Stimulated activated CD8-positive, alpha-beta memory T cell treated with anti-CD3 and anti-CD28 coated beads, Interleukin-7, amount 100 ng/mL, for 48 hours (primary cell): ENCODE data around the gene KCTD11.

Source experiments
- DNase-seq, 2 donors: peaks; one replicate each; pipeline ENCODE4 v3.0.0-alpha.2; 2020; ENCODE audit warnings: low read depth in 1 of 2; ENCODE audit errors: extremely low read depth in 1 of 2

KCTD11 gene

GRCh38 chr17:7374353-7374752, 22.4 kb downstream of the KCTD11 start:
- DNase-seq, result no peak

- DNase-seq, result no peak
These were observed 27.2 kb downstream of the KCTD11 start for GRCh38 chr17:7379134-7379533.

- DNase-seq, result no peak
These were observed 28.4 kb downstream of the KCTD11 start for GRCh38 chr17:7380321-7380720.

GRCh38 chr17:7380855-7381683, 29.1 kb downstream of the KCTD11 start, which contains the start of gene TNK1:
Gene TNK1, plus strand, starts transcription at chr17:7381089. Its CDS starts 1,838 bp downstream, at chr17:7382927.
- DNase-seq, result no peak

- no peak for DNase-seq
These were observed 30.9 kb downstream of the KCTD11 start for GRCh38 chr17:7382901-7383300.

GRCh38 chr17:7383371-7383741, 31.4 kb downstream of the KCTD11 start:
- DNase-seq, result no peak

GRCh38 chr17:7383742-7384488, 32.0 kb downstream of the KCTD11 start:
- DNase-seq, result peak; percentile 54 to 62

GRCh38 chr17:7384489-7385081, 32.6 kb downstream of the KCTD11 start:
- DNase-seq, result no peak

- DNase-seq, result no peak
These were observed 36.9 kb downstream of the KCTD11 start for GRCh38 chr17:7388856-7389255.

- no peak for DNase-seq
These were observed 38.3 kb downstream of the KCTD11 start for GRCh38 chr17:7389924-7390910.

GRCh38 chr17:7391307-7391706, 39.3 kb downstream of the KCTD11 start:
- DNase-seq, result no peak

GRCh38 chr17:7392696-7393612, 41.0 kb downstream of the KCTD11 start:
- no peak for DNase-seq

- peak in 1 of 2 donors; percentile 42 for DNase-seq
These were observed 41.9 kb downstream of the KCTD11 start for GRCh38 chr17:7393613-7394451.

GRCh38 chr17:7394452-7395191, 42.7 kb downstream of the KCTD11 start, which contains the start of gene PLSCR3:
Gene PLSCR3, minus strand, starts transcription at chr17:7394525. Its CDS starts 415 bp downstream, at chr17:7394110.
- peak; percentile 72 to 81 for DNase-seq

- DNase-seq, result no peak
These were observed 44.2 kb downstream of the KCTD11 start for GRCh38 chr17:7396147-7396546.

GRCh38 chr17:7398612-7399011, 46.6 kb downstream of the KCTD11 start:
- DNase-seq, result no peak

GRCh38 chr17:7403043-7403726, 51.2 kb downstream of the KCTD11 start:
- no peak for DNase-seq
